ENCODE measurements around the gene MYO5C.

DNA sequence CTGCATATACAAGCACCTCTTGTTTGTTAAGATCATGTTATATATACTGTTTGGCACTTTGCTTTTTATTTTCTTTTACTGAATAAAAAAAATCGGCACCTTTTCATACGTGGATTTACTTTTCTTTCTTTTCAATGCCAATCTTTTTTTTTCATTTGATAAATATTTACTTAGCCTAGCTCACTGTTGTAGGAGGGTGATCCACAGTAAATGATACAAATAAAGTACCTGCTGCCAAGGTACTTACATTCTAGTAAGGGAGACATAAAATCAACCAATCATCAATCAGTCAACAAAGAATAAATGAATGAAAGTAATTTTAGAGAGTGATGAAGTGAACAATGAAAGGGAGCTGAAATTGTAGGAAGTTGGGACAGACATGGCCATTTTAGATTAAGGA, 122.7 kb downstream of the MYO5C start:
- TF ChIP-seq, protein P1, sequence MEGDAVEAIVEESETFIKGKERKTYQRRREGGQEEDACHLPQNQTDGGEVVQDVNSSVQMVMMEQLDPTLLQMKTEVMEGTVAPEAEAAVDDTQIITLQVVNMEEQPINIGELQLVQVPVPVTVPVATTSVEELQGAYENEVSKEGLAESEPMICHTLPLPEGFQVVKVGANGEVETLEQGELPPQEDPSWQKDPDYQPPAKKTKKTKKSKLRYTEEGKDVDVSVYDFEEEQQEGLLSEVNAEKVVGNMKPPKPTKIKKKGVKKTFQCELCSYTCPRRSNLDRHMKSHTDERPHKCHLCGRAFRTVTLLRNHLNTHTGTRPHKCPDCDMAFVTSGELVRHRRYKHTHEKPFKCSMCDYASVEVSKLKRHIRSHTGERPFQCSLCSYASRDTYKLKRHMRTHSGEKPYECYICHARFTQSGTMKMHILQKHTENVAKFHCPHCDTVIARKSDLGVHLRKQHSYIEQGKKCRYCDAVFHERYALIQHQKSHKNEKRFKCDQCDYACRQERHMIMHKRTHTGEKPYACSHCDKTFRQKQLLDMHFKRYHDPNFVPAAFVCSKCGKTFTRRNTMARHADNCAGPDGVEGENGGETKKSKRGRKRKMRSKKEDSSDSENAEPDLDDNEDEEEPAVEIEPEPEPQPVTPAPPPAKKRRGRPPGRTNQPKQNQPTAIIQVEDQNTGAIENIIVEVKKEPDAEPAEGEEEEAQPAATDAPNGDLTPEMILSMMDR (conservative IDR thresholded peaks at IDR 0.05): no peak
- no peak for TF ChIP-seq ZFX (IDR thresholded peaks at IDR 0.05)
